K562 (cell line): ENCODE measurements around the gene DNAJB7. TPM values are rescaled to one million over a fixed set of nuclear protein-coding genes. Genes with fewer than 3 reads are reported as not detected.

ENCODE experiments used
- E4F1 ChIP-seq: fragments of 250-450 bp; sonication (Bioruptor Pico); IDR thresholded peaks from 2 replicates; pipeline ENCODE4 v1.5.0; 2021; ENCODE audit warnings: mild to moderate bottlenecking, borderline replicate concordance
- ETS2 ChIP-seq: IDR thresholded peaks from 2 replicates; pipeline ENCODE4 v1.6.1; 2016; ENCODE audit warnings: borderline replicate concordance, missing genetic modification characterization, mild to moderate bottlenecking, moderate library complexity, missing compliant biosample characterization; ENCODE audit not compliant: poor library complexity, severe bottlenecking
- FOXK2 ChIP-seq, 2 experiments: fragments of 450-650 bp; IDR thresholded peaks in 1 of 2; conservative IDR thresholded peaks in 1 of 2; 2 replicates each; pipeline ENCODE4 v1.6.1; 2016; ENCODE audit warnings: low read depth in 2 of 2, mild to moderate bottlenecking in 1 of 2
- HEY1 ChIP-seq: fragments of 250-450 bp; sonication (Bioruptor Pico); IDR thresholded peaks from 2 replicates; pipeline ENCODE4 v1.5.0; 2020; ENCODE audit warnings: mild to moderate bottlenecking, moderate library complexity, borderline replicate concordance
- MEF2D ChIP-seq: conservative IDR thresholded peaks from 2 replicates; pipeline ENCODE4 v1.6.1; 2016; ENCODE audit warnings: low read depth, missing genetic modification characterization, missing compliant biosample characterization
- NEUROD1 ChIP-seq: fragments of 150-350 bp; IDR thresholded peaks from 2 replicates; pipeline ENCODE4 v1.6.1; 2014; ENCODE audit warnings: borderline replicate concordance, low read length, low read depth; ENCODE audit not compliant: partially characterized antibody
- NFE2 ChIP-seq: IDR thresholded peaks from 2 replicates; pipeline ENCODE4 v1.6.1; 2014; ENCODE audit warnings: antibody characterized with exemption, low read depth
- RBM22 ChIP-seq: fragments of 200-400 bp; formaldehyde crosslinking; IDR thresholded peaks from 2 replicates; pipeline ENCODE4 v1.6.1; 2018; ENCODE audit warnings: low read length, low read depth; ENCODE audit not compliant: poor library complexity, severe bottlenecking
- RBM39 ChIP-seq: fragments of 200-400 bp; formaldehyde crosslinking; optimal IDR thresholded peaks from 2 replicates; pipeline ENCODE3; 2018; ENCODE audit warnings: low read depth, low read length
- SMARCA5 ChIP-seq: fragments of 450-650 bp; IDR thresholded peaks from 2 replicates; pipeline ENCODE4 v1.6.1; 2016
- TCF15 ChIP-seq: fragments of 250-450 bp; sonication (Bioruptor Pico); IDR thresholded peaks from 2 replicates; pipeline ENCODE4 v1.8.0; 2022; ENCODE audit warnings: moderate library complexity, mild to moderate bottlenecking, inconsistent platforms
- ZBTB49 ChIP-seq: sonication (generic); formaldehyde crosslinking; IDR thresholded peaks from 2 replicates; pipeline ENCODE4 v1.8.0; 2022; ENCODE audit warnings: missing genetic modification reagents, mild to moderate bottlenecking, borderline replicate concordance
- ZNF311 ChIP-seq: fragments of 250-450 bp; sonication (Bioruptor Pico); IDR thresholded peaks from 2 replicates; pipeline ENCODE4 v1.4.0; 2020; ENCODE audit warnings: mild to moderate bottlenecking, moderate library complexity
- ZNF609 ChIP-seq: sonication (generic); formaldehyde crosslinking; IDR thresholded peaks from 2 replicates; pipeline ENCODE4 v1.8.1; 2023; ENCODE audit warnings: missing genetic modification reagents, mild to moderate bottlenecking, borderline replicate concordance
- polyA plus RNA-seq, 8 experiments: library from polyadenylated mRNA; depleted of rRNA in 4 of 8; stranded (reverse) in 5 of 8; unstranded in 3 of 8; fragments of >200 nt; fragmentation: Nextera tagmentation in 2 of 8; fragmentation: Illumina TruSeq in 1 of 8; extraction: Ambion mirVana in 2 of 8; extraction: Trizol in 1 of 8; gene quantifications; 2 replicates each; pipeline versions ENCODE4 v1.2.1 to v1.2.3, GENCODE V29; 2011 to 2014; ENCODE audit warnings: inconsistent platforms in 1 of 8, missing spikeins in 1 of 8
- total RNA-seq, 7 experiments: library from RNA; depleted of rRNA in 6 of 7; stranded (reverse); fragments of >200 nt in 6 of 7; fragmentation: Illumina TruSeq in 2 of 7; extraction: Trizol in 2 of 7; gene quantifications; 2 replicates each; pipeline versions ENCODE4 v1.2.1 to v1.2.3, GENCODE V29; 2011 to 2021; ENCODE audit warnings: low replicate concordance in 1 of 7

Gene DNAJB7
- total and polyA plus RNA-seq, 9 of the 15 experiments (the other 6 are each of a cell fraction or from before 2014, with no cell fraction given): 0.13 to 0.21 TPM; not detected in 7

- TF ChIP-seq ZNF609 (CRISPR knock-in tag) (no peak), ETS2 (tag) (no peak), NEUROD1 (peak; percentile 59), HEY1 (CRISPR knock-in tag) (no peak), FOXK2 (conservative IDR thresholded peaks at IDR 0.05 in 1 of 2, IDR thresholded peaks at IDR 0.05 in 1 of 2; ENCODE audit: low read depth in 2 of 2) (peak in 1 of 2 experiments; percentile 56; a peak in 1 of 4 replicates), NFE2 (peak; percentile 77), RBM39 (no peak), RBM22 (no peak), ZNF311 (CRISPR knock-in tag) (no peak), SMARCA5 (no peak), TCF15 (CRISPR knock-in tag) (no peak), E4F1 (CRISPR knock-in tag) (no peak), MEF2D (no peak), ZBTB49 (CRISPR knock-in tag) (no peak)
Observed at GRCh38 chr22:40856513-40857308, 5.2 kb downstream of the DNAJB7 start, which contains the start of the genes ST13 and XPNPEP3 (continued).
